GM12892 (cell line): Measurements from ENCODE around the gene DGKE.

Experiments
- POLR2A ChIP-seq: IDR thresholded peaks from 2 replicates; pipeline ENCODE4 v1.6.1; 2011; ENCODE audit warnings: low read depth, low read length, control low read depth
- POLR2AphosphoS5 ChIP-seq: IDR thresholded peaks from 2 replicates; pipeline ENCODE4 v1.6.1; 2011; ENCODE audit warnings: low read depth, low read length, control low read depth
- TAF1 ChIP-seq: IDR thresholded peaks from 2 replicates; pipeline ENCODE4 v1.6.1; 2011; ENCODE audit warnings: low read depth, mild to moderate bottlenecking, control low read depth, low read length, borderline replicate concordance

- TF ChIP-seq POLR2AphosphoS5 (no peak), POLR2A (no peak), TAF1 (no peak)
These were observed 13.2 kb downstream of the DGKE start for GRCh38 chr17:56847106-56847505.
